SHP77 (cell line): Measurements from ENCODE around the gene LRCH1.
A peak's percentile ranks its signal among the peaks of the same experiment; 100 is the strongest.

Experiments used
- DNase-seq, 2 experiments: peaks; one replicate each; lab custom pipeline; 2025; lab: John Stamatoyannopoulos, UW

The LRCH1 gene

DNA sequence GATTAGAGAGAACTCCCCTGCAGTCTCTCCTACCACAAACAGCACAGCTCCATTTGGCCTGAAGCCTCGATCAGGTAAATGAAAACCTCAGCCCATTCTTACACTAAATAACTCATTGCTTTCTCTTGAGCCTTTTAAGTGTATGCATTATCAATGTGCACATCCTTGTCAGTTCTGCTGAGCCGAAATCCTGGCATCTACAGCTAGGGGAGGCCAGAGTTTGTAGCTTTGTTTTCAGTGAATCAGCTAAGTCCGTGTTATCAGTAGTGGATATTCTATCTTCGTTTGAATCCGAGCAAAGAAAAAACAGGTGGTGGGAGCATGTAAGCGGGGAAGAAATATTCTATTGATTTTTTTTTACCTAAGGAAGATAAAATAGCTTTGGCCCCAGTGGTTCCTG lies 159.6 kb downstream of the LRCH1 start:
- DNase-seq: no peak

DNA sequence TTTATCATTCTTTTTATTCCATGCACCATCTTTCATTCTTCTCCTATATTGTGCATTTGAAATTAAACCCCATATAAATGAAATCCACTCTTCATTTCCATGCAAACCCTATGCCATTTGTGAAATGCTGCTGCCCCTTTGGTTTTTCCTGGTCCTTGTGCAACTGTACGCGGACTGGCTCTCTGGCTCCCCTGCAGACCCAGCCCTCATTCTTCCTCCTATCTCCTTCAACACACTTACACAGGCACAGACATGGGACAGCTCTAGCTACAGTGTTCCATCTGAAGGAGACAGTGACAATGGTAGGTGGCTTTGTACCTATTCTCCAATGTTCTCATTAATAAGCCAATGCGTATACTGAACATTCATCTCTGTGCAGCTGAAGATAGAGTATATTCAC lies 162.4 kb downstream of the LRCH1 start:
- DNase-seq: no peak

DNA sequence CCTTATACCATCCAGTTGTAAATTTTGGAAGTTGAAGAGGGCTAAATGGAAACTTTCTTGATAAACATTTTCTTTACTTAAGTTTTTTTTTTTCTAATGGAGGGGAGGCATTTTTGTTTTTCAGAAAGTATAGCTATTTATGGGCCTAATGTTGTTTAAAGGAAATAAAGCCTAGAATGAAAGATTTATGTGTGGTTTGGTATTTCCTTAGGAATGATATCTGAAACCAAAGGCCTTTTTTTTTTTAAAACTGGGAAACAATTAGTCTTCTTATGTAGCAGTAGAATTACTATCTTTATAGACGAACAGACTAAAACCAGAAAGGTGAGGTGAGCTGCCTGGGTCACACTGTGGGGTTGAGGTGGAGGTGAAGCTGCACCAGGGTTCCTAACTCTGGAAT lies 163.9 kb downstream of the LRCH1 start:
- DNase-seq: no peak

DNA sequence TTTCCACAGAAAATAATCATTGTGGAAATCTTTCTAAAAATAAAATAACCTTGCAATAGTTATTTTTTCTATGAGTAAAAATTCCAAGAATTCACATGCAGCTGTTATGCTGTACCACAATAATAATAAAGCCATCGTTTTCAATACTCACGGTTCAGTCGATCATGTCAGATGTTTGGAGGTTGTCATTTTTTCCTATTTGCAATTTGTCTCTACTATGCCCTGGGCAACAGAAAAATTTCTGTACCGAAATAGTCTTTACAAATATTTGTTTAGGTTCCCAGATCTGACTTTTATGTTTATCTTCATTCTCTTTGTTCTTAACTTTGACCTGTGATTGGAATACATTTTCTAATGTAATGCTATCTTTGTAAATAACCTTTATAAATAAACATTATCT lies 164.3 kb downstream of the LRCH1 start:
- no peak for DNase-seq

DNA sequence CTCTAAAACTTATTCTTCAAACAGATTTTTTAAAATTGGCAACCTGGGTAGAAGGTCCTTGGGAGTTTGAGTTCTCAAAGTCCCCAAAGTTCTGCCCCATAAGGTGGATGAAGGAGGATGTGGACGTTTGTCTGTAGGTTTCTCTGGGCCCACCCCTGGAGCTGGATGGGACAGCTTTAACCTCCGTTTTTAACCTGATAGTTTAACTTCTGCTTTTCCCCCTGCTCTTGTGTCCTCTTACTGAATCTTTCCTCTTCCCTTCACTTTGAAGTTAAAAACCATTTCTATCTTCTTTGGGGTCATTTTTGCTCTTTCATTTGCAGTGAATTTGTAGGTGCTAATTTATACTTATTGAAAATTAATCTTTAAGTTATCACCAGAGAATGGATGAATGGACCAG lies 164.9 kb downstream of the LRCH1 start:
- DNase-seq: no peak

DNA sequence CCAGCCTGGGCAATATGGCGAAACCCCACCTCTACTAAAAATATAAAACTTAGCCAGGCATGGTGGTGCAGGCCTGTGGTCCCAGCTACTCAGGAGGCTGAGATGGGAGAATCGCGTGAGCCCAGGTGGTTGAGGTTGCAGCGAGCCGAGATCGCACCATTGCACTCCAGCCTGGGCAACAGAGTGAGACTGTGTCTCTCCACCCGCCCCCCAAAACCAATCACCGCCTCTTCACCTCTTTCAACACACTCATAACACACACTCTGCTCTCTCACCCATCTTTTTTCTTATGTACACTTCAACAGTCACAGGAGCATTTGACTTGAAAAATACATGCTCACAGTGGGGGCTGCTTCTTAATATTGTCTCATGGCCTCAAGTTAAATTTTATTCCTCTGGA lies 167.2 kb downstream of the LRCH1 start:
- DNase-seq: no peak

DNA sequence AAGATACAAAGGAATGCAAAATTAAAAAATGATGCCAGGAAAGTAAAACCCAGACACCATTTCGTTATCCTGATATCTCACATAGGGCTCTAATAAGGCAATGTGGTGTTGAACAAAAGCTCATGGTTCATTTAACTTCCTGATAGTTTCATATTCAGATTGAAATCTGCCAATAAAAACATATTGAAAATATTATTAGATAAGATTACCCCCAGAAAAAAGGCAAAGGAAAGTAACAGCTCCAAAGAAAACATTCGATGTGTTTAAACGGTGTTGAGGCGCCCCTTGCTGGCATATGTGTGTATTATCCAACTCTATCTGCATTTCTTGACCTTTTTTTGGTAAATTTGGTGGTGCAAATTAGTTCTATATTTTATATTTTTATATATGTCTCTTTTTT lies 168.1 kb downstream of the LRCH1 start:
- DNase-seq: peak in 1 of 2 experiments; percentile 17

DNA sequence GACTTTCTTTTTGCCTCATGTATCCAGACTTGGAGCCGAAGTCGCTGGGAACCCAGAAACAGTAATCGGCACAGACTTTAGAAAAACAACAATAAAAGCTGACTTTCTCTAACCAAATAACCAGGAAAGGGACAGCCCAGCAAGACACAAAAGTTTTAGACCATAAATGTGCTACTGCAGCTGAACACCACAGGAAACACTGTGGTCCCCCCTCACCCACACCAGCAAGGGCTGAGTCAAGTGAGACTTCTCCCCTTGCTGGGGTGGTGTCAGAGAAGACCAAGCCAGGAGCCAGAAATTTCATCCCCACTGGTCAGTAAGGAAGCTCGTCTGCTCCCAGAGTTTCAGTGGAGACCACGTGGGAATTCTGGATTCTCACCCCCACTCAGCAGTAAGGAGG lies 173.4 kb downstream of the LRCH1 start:
- no peak for DNase-seq

DNA sequence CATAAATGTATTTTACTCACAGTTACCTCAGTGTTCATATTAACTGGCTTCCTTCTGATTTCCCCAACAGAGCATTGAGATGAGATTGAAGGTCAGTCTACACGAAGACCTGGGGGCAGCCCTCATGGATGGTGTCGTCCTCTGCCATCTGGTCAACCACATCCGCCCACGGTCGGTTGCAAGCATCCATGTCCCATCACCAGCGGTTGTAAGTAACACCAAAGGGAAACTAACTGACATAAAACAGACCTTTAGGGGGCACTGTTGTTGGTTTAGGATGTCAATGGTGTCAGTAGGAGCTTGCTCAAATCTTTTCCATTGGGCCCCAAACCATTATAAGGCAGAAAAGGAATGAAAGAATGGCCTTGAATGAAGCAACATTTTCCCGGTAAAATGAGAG lies 175.8 kb downstream of the LRCH1 start:
- no peak for DNase-seq

DNA sequence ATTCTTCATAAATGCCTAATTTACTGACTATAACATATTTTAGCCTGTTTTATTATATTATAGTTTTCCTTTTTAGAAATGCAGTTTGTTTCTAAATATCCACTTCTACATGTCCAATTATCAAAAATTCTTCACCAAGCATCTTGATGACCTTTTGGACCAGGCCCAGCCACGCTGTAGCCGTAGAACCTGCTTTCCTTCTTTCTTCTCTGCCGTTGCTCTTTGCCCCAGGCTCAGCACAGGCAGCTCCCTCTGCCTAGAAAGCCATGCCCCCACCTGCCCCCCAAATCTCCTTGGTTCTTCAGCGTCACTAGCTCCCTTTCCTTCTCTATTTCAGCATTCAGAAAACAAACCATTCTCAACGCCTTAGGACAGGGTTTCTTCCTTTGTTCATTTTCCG lies 178.6 kb downstream of the LRCH1 start:
- DNase-seq: no peak

DNA sequence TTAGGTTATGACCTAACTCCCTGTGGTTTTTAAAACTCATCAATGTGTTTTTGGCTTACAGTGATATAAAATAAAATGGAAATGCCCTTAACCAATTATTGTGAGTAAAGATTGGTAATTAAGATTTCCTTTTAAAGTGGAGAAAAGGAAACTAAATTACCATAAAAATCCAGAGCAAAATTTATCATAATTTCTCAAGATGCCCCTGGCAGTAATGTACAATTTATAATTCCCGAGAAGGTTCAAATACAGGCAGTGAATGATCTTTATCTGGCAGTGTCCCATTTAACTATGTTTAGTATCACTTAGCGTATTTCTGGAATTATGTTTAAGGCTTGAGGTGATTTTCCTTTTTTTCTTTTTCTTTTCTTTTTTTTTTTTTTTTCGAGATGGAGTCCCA lies 182.5 kb downstream of the LRCH1 start:
- DNase-seq: no peak

DNA sequence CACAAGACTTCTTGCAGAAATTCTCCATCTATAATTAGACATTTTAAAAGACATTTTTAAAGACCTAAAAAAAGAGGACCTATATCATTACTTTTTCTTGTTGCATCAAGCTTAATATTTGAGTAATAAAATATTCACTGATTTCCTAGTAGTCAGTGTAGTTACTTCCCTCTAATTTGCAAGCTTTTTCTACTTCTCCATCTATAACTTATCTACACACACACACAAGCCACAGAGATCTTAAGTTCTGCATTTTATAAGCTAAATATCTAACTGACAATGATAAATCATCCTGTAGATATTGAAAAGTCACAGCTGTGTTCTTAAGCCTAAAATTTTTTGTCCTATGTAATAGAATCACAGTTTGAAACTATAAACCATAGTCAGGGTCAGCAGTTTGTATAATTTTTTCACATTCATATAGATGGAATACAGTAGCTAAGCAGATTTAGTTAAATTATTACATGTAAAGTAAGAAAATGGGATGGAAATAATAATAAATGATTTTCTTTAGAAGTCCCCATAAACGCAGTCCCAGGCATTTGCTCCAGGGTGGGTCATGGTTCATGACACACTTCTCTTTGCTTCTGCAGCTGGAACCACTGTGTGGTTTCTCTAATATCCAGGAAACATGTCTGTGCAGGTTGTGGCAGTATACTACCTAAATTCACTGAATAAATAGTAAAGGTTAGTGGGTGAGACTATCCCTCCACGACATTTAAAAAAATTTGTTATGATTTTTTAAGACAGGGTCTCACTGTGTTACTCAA lies 183.8 kb downstream of the LRCH1 start:
- DNase-seq: no peak

DNA sequence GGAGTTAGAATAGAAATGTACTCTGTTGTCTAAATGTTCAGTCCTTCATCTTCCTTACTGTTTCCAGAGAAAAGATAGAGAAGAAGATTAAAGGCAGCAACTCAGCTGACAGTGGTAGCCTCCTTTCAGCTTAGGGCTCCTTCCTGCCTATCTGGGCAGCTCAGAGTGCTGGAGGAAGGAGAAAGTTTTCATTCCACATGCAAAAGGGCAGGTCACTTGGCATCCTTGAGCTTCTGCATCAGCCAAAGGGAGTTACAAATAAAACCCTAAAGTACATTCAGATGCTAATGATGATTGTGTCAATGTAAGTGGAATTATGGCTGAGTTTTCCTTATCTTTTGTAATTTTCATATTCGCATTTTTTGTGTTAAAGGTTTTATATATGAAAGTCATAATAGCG lies 185.1 kb downstream of the LRCH1 start:
- no peak for DNase-seq

DNA sequence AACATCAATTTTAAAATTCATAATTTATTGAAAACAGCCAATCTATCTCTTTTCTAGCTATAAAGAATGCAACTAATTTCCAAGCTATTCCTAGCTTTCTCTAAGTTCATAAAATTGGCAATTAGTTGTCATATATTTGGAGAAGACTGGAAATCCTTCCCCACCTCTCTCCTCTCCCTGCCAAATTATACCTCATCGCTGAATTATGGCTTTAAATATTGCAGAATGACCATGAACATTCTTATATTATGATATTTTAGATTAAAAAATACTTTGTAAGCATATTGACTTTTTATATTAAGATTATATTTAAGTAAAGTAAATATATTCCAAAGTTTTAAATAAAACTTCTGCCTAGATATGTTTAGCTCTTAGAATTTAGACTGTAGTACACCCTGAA lies 185.8 kb downstream of the LRCH1 start:
- DNase-seq: no peak

DNA sequence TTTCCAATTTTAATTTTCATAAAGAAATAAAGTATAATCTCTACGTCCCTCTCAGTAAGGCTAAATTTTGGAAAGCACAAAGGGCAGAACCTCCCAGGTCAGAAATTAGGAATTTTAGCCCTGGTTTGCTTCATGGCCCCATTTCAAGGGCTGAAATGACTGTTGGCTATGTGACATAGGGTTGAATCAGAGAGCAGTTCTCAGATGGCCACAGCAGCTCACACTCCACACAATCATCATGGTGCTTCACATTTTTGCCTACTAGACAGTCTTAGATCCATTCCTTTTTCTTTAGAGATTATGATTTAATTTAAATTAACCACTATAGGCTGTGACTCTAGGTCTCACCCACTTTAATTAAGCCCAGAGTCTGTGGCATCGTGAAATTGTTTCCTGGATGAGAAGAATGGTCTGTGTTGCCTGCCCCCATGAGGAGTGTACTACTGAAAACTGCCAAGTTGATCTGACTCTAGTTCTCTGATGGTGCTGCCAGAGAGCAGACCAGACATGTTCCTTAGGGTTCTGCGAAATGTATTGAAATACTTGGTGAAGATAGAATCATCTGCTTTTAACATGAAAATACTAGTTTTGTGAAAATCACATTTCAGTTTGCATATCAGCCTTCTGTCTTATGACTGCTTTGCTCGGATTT lies 186.6 kb downstream of the LRCH1 start:
- no peak for DNase-seq

DNA sequence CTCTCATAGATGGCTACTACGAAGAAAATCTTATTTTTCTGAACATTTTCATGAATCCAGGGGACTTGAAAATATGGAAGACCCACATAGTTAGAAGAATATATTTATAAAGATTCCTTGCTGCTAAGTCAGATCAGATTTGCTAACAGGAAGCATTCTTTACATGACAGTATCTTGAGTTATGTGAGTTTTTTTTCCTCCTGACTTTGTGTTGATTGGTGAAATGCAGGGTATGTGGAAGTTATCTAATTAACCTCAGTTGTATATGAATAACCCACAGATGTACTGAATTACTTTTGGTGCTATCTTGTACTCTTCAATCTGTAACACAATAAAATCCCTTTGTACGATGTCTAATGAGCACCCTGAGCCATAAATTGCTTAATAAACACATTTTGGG lies 190.2 kb downstream of the LRCH1 start:
- DNase-seq: no peak

DNA sequence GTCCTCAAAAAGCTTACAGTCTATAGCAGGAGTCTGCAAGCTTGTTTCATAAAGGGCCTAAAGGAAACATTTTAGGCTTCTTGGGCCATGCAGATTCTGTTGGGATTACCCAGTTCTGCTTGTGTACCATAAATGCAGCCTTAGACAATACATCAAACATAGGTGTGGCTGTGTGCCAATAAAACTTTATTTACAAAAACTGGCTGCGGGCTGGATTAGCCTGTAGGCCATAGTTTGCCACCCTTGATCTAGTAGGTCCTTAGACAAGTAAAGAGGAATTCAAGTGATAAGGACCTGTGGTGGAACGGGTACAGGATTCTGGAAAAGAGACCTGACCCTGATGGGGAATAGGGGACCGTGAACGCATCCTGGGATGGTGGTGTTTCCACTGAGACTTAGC lies 192.1 kb downstream of the LRCH1 start:
- no peak for DNase-seq

DNA sequence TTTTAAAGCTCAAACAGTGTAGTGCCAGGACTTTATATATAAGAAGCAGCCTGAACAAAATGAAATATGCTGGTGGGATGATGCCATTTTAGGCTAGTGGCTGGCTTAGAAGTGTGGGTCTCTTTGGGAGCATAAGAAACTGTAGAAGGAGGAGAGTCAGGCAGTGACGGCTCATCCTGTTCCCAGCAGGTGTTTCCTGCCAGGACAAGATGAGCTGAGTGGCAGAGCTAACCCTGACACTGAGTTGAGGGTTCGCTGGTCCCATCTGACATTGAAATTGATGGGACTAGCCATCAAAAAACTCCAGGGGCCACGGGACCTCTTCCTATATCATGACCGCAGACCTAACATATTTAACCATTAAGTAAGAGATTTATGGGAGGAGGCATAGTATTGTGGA lies 192.7 kb downstream of the LRCH1 start:
- no peak for DNase-seq

DNA sequence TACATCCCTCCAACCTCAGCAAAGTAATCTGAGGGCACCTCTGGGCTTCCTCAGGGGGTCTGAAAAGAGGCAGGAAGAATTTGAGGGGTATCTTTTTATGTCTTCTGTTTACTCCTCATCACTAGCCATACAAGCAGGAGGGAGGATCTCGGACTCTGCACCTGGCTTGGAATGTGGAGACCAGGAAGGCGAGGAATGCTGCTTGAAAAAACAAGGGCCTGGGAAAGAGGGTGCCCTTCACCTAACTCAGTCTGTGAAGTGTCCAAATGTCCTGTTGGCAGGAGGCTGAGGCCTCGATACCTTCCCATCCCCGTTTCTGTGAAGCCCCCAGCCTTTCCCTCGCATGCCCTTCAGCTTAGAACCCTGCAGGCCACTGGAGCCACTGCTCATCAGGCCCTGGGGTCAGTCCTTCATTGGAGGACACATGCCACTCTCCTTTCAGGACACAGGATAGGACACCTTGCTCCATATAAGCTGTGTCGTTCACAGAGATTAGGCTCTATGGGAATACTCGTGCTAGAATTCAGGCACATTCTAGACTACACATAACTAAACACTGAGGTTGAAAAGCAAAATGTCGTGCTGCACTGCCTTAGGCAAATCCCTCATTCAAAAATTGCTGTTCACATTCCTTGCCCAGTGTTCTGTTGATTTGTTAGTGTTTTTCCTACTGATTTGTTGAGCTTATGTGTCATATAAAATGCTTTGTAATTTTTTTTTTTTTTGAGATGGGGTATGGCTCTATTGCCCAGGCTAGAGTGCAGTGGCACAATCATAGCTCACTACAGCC lies 194.3 kb downstream of the LRCH1 start:
- no peak for DNase-seq

DNA sequence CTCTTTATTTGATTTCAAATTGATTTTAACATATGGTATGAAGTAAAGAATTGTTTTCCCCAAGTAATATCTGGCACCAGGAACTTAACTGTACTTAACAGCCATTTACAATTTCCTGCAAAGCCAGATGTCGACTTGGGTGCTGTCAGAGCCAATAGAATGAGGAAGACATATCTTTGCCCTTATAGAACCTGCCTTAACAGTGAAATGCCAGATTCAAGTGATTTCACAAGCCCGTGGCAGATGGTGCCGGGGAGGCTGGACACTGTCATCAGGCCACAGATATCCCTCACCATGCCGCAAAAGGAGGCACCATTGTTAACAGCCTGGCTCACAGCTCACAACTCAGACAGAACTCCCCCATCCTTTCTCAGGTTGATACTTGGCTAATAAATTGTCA lies 195.3 kb downstream of the LRCH1 start:
- DNase-seq: no peak

DNA sequence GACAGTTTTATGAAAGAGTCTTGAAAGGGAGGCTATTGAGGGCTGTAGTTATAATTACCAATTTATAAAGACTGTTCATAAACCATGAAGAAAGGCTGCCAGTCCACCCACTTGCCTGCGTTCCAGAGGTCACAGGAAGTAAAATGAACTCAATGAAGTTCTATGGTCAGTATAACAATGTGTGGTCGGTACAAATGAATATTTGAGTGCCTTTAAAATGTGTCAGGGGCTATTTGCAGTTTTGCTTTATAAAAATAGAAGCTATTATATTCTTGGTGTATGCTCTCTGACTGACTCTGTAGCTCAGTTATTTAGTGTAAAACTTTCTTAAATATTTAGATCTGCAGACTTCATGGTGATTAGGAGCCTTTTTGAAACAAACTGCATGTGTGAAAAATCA lies 197.0 kb downstream of the LRCH1 start:
- DNase-seq: no peak

DNA sequence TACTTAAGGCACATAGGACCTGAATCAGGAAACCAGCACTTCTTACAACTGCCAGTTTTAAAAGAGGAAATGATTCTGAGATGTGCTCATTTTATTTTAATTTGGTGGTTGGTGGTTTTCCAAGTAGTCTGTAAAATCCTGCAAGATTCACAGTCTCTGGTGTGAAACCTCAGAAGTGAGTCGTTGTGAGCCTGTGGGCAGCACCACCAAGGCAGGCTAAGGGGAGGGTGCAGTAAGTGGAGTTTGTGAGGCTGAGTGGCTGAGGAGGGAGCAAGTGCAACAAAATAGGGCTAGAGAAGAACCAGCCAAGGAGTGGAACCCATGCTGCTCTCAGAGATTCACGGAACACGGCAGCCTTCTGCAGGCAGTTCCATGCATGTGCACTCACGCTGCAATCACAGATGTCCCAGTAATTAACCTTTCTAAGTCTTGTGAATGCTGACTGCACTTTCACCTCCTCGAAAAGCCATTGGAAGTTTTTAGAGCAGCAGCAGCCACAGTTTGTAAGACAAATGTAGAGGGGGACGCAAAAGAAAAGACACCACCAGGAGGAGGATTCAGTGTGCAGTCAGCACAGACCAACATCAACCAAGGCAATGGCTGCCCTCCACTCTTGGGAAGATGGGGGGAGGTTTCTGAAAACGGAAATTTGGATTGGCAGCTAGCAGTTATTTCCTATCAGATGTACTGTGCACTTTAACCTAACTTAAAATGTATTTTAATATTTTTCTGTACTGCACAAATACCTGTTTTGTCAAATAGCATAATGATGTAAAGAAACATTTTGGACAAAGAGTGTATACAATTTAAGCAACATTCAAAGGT lies 199.1 kb downstream of the LRCH1 start:
- DNase-seq: no peak
